Measurements from ENCODE around the gene PTPN1.

The PTPN1 gene

DNA sequence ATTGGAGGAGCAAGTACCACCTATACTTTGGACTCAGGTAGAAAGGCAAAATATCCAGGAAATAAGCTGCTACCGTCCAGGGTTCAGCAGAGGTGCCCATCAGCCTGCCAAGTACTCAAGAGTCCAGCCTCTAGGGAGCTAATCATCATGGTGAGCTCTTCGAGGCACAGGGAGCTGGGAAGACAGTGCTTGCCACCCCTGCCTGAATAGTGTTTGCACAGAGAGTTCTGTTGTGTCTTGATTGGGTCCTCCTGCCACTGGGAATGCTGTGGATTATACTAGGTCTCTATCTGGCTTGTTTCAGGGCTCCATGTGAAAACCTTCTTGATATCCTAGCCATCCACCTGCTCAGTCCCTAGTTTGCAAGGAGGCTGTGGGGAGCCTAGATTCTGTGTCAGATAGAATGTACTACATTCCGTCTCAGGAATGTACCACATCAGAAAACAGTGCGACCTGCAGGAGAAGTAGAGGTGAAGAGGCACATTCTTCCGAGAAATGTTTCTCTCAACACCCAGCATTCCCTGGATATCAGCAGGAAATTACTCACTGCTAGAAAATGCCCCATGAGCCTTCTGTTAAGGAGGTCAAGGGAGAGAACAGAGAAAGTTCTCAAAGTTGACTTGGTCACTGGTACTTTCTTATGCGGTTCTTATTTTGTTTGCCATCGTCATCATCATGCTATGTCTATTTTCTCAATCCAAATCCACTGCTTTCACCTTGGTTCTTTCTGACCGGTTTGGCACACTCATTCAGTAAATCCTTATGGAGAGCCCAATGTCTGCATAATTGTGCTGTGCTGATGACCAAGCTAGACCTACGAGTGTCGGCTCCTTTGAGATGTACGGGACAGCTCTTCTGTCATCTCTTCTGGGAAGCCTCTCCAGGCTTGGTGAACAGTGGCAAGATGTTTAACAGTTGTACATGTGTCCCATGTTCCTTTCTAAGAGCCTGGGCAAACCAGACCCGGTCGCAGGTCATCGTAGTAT is 30.7 kb downstream of the PTPN1 start:
- Histone ChIP-seq H3K9me3 (ENCODE audit: control insufficient read depth in 5 of 5, low read length in 5 of 5) (no peaks in the 10 kb centered on the region), H3K4me3 (ENCODE audit: low read depth in 1 of 5, low read length in 5 of 5) (peak overlapping the region in 2 of 5 donors; percentile 32 to 48), H3K36me3 (ENCODE audit: control insufficient read depth in 5 of 5, insufficient read depth in 5 of 5, low read length in 5 of 5) (peaks cover 0 to 4% (median 0%) of the 10 kb centered on the region in 5 donors), H3K27me3 (ENCODE audit: control insufficient read depth in 5 of 5, insufficient read depth in 4 of 5, low read length in 5 of 5) (no peaks in the 10 kb centered on the region), H3K4me1 (ENCODE audit: control insufficient read depth in 5 of 5, insufficient read depth in 5 of 5, low read length in 5 of 5) (peaks cover 1 to 36% (median 17%) of the 10 kb centered on the region in 5 donors), H3K27ac (ENCODE audit: low read depth, low read length) (peak overlapping the region; percentile 49), H3K9ac (ENCODE audit: low read length in 5 of 5) (peak overlapping the region in 1 of 5 donors; percentile 27)

DNA sequence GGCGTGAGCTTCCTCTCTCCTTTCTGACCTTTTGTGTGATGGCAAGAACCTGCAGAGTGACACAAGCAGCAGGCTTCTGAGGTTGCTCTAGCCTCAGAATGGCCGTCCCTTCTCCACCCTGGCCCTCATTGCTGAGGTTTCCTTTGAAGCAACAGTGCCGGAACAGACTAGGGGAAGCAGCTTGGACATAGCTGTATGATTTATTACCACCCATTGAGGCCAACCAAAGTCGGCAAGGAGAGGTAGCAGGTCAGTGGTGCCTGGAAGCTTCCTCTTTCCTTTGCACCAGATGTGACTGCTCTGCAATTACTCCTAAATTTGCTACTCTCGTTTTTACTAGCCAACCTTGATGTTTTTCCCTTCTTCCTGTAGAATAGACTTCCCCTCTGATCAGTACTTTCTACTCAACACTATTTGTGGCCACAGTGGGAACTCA is 31.4 kb downstream of the PTPN1 start:
- H3K4me1 ChIP-seq (ENCODE audit: control insufficient read depth in 5 of 5, insufficient read depth in 5 of 5, low read length in 5 of 5): peaks cover 1 to 37% (median 24%) of the 10 kb centered on the region in 5 donors
- peaks cover 0 to 4% (median 0%) of the 10 kb centered on the region in 5 donors for H3K36me3 ChIP-seq (ENCODE audit: control insufficient read depth in 5 of 5, insufficient read depth in 5 of 5, low read length in 5 of 5)
- peak overlapping the region in 2 of 5 donors; percentile 32 to 48 for H3K4me3 ChIP-seq (ENCODE audit: low read depth in 1 of 5, low read length in 5 of 5)
- no peaks in the 10 kb centered on the region for H3K9me3 ChIP-seq (ENCODE audit: control insufficient read depth in 5 of 5, low read length in 5 of 5)
- no peaks in the 10 kb centered on the region for H3K27me3 ChIP-seq (ENCODE audit: control insufficient read depth in 5 of 5, insufficient read depth in 4 of 5, low read length in 5 of 5)
- H3K9ac ChIP-seq (ENCODE audit: low read length in 5 of 5): no peak overlapping the region
- H3K27ac ChIP-seq (ENCODE audit: low read depth, low read length): peak overlapping the region; percentile 25

DNA sequence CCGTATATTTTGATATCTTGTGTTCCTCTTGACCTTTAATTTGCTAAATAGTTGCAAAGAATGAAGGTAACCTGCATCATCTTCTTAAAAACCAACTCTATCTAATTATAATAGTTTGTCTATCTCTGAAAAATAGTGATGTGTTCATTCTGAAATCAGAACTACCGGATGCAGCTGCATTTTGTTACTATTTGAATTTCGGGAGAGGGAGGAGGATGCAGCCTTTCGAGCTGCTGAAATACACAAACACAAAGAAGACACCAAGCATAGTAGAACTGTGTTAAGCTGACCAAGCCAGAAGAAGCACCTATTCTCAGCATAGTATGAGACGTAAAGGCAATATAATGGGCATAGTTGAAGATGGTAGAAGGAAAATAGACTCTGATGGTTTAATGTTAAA is 33.1 kb downstream of the PTPN1 start:
- Histone ChIP-seq H3K4me1 (ENCODE audit: control insufficient read depth in 5 of 5, insufficient read depth in 5 of 5, low read length in 5 of 5) (peaks cover 1 to 38% (median 25%) of the 10 kb centered on the region in 5 donors), H3K36me3 (ENCODE audit: control insufficient read depth in 5 of 5, insufficient read depth in 5 of 5, low read length in 5 of 5) (peaks cover 0 to 4% (median under 1%) of the 10 kb centered on the region in 5 donors), H3K27me3 (ENCODE audit: control insufficient read depth in 5 of 5, insufficient read depth in 4 of 5, low read length in 5 of 5) (no peaks in the 10 kb centered on the region), H3K27ac (ENCODE audit: low read depth, low read length) (no peak overlapping the region), H3K9ac (ENCODE audit: low read length in 5 of 5) (no peak overlapping the region), H3K9me3 (ENCODE audit: control insufficient read depth in 5 of 5, low read length in 5 of 5) (no peaks in the 10 kb centered on the region), H3K4me3 (ENCODE audit: low read depth in 1 of 5, low read length in 5 of 5) (no peak overlapping the region)

DNA sequence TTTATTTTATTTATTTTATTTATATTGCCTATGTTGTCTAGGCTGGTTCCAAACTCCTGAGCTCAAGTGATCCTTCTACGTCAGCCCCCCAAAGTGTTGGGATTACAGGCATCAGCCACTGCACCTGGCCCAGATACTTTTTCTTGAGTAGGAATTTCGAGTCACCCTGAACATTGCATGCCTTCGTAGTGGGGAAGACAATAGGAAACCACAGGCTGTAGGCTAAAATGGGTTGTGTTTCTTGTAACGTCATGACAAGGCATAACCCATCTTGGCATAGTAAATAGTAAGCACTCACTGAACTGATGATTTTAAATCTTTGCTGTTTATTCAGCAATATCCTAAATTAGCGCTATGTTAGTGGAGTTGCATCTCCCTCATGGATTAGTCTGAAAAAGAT is 34.9 kb downstream of the PTPN1 start:
- Histone ChIP-seq H3K36me3 (ENCODE audit: control insufficient read depth in 5 of 5, insufficient read depth in 5 of 5, low read length in 5 of 5) (peaks cover 4 to 6% (median 6%) of the 10 kb centered on the region in 5 donors), H3K27ac (ENCODE audit: low read depth, low read length) (no peak overlapping the region), H3K27me3 (ENCODE audit: control insufficient read depth in 5 of 5, insufficient read depth in 4 of 5, low read length in 5 of 5) (no peaks in the 10 kb centered on the region), H3K4me1 (ENCODE audit: control insufficient read depth in 5 of 5, insufficient read depth in 5 of 5, low read length in 5 of 5) (peaks cover 1 to 40% (median 25%) of the 10 kb centered on the region in 5 donors), H3K4me3 (ENCODE audit: low read depth in 1 of 5, low read length in 5 of 5) (no peak overlapping the region), H3K9ac (ENCODE audit: low read length in 5 of 5) (no peak overlapping the region), H3K9me3 (ENCODE audit: control insufficient read depth in 5 of 5, low read length in 5 of 5) (no peaks in the 10 kb centered on the region)

DNA sequence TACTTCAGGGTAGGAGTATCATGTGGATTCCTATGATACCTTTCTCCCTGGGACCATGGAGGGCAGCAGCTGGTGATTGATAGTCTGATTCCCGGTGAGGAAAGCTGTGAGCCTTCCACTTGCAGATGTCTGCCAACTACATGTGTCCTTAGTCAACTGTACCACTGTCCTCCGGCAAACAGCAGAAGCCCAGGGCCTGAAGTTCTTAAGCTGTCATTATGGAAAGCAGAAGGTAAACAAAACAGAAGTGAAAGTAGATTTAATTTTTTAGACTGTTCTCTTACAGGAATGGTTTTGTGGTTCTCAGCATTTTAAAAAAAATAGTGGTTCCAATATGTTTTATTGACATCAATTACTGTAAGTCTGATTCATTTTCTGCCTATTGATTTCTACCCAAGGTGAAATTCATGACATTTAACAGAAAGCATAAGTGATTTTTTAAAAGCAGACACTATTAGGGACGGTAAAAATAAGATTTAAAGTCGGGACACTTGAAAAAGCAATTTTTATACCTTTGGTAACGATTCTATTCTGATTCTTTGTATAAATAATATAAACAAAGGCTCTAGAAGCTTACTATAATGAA is 36.6 kb downstream of the PTPN1 start:
- no peak overlapping the region for H3K27ac ChIP-seq (ENCODE audit: low read depth, low read length)
- H3K4me3 ChIP-seq (ENCODE audit: low read depth in 1 of 5, low read length in 5 of 5): no peak overlapping the region
- H3K9me3 ChIP-seq (ENCODE audit: control insufficient read depth in 5 of 5, low read length in 5 of 5): no peaks in the 10 kb centered on the region
- peaks cover 0 to 24% (median 10%) of the 10 kb centered on the region in 5 donors for H3K4me1 ChIP-seq (ENCODE audit: control insufficient read depth in 5 of 5, insufficient read depth in 5 of 5, low read length in 5 of 5)
- no peaks in the 10 kb centered on the region for H3K27me3 ChIP-seq (ENCODE audit: control insufficient read depth in 5 of 5, insufficient read depth in 4 of 5, low read length in 5 of 5)
- H3K36me3 ChIP-seq (ENCODE audit: control insufficient read depth in 5 of 5, insufficient read depth in 5 of 5, low read length in 5 of 5): peaks cover 4 to 6% (median 6%) of the 10 kb centered on the region in 5 donors
- peak overlapping the region in 1 of 5 donors; percentile 0 for H3K9ac ChIP-seq (ENCODE audit: low read length in 5 of 5)

DNA sequence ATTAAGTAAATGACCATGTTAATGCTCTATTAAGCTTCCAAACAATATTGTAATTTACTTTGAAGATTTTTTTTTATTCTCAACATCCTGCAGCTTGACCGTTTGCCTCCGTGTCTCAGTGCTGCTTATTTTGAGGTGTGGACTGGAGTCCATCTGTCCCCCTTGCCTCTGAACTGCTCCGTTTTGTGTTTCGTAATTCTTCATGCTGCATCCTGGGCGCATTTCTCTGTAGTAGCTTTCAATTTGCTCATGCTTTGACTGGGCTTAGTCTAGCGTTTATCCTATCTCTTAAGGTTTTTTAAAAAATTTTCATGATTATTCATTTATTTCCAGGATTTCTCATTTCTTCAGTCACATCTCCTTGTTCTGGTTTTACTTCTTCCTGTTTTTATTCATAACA is 37.8 kb downstream of the PTPN1 start:
- Histone ChIP-seq H3K27ac (ENCODE audit: low read depth, low read length) (no peak overlapping the region), H3K27me3 (ENCODE audit: control insufficient read depth in 5 of 5, insufficient read depth in 4 of 5, low read length in 5 of 5) (no peaks in the 10 kb centered on the region), H3K4me1 (ENCODE audit: control insufficient read depth in 5 of 5, insufficient read depth in 5 of 5, low read length in 5 of 5) (peaks cover 0 to 20% (median 8%) of the 10 kb centered on the region in 5 donors), H3K9me3 (ENCODE audit: control insufficient read depth in 5 of 5, low read length in 5 of 5) (no peaks in the 10 kb centered on the region), H3K9ac (ENCODE audit: low read length in 5 of 5) (no peak overlapping the region), H3K4me3 (ENCODE audit: low read depth in 1 of 5, low read length in 5 of 5) (no peak overlapping the region), H3K36me3 (ENCODE audit: control insufficient read depth in 5 of 5, insufficient read depth in 5 of 5, low read length in 5 of 5) (peaks cover 4 to 6% (median 6%) of the 10 kb centered on the region in 5 donors)

DNA sequence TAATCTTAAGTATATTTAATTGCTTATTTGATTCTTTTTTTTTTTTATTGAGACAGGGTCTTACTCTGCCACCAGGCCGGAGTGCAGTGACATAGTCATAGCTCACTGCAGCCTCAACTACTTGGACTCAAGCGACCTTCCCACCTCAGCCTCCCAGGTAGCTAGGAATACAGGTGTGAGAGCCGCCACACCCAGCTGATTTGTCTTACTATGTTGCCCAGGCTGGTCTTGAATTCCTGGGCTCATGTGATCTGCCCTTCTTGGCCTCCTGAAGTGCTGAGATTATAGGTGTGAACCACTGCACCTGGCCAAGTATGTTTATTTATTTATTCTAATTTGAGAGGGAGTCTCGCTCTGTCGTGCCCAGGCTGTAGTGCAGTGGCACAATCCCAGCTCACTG is 38.2 kb downstream of the PTPN1 start:
- Histone ChIP-seq H3K9ac (ENCODE audit: low read length in 5 of 5) (no peak overlapping the region), H3K27ac (ENCODE audit: low read depth, low read length) (no peak overlapping the region), H3K9me3 (ENCODE audit: control insufficient read depth in 5 of 5, low read length in 5 of 5) (no peaks in the 10 kb centered on the region), H3K36me3 (ENCODE audit: control insufficient read depth in 5 of 5, insufficient read depth in 5 of 5, low read length in 5 of 5) (peaks cover 4 to 6% (median 6%) of the 10 kb centered on the region in 5 donors), H3K27me3 (ENCODE audit: control insufficient read depth in 5 of 5, insufficient read depth in 4 of 5, low read length in 5 of 5) (no peaks in the 10 kb centered on the region), H3K4me3 (ENCODE audit: low read depth in 1 of 5, low read length in 5 of 5) (no peak overlapping the region), H3K4me1 (ENCODE audit: control insufficient read depth in 5 of 5, insufficient read depth in 5 of 5, low read length in 5 of 5) (peaks cover 0 to 19% (median 6%) of the 10 kb centered on the region in 5 donors)

DNA sequence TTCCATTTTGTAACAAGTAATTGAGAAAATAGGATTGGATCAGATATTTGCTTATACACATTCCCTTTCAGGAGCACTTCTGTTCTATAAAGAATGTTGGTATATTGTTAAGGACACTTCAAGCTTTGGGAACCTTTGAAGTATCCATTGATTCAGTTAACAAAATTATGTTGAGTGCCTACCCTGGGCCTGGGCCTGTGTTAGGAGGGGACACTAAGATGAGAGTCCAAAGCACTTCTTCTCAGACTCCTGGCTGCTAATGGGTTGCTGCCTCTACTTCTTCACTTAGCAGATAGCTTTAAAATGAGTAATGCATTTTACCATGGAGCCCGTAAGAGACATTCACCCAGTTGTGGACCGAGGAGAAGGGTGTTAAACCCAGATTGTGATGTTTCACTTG is 40.3 kb downstream of the PTPN1 start:
- Histone ChIP-seq H3K4me1 (ENCODE audit: control insufficient read depth in 5 of 5, insufficient read depth in 5 of 5, low read length in 5 of 5) (peaks cover 0 to 17% (median 4%) of the 10 kb centered on the region in 5 donors), H3K9me3 (ENCODE audit: control insufficient read depth in 5 of 5, low read length in 5 of 5) (no peaks in the 10 kb centered on the region), H3K27ac (ENCODE audit: low read depth, low read length) (no peak overlapping the region), H3K4me3 (ENCODE audit: low read depth in 1 of 5, low read length in 5 of 5) (no peak overlapping the region), H3K27me3 (ENCODE audit: control insufficient read depth in 5 of 5, insufficient read depth in 4 of 5, low read length in 5 of 5) (no peaks in the 10 kb centered on the region), H3K36me3 (ENCODE audit: control insufficient read depth in 5 of 5, insufficient read depth in 5 of 5, low read length in 5 of 5) (peaks cover 0 to 6% (median 6%) of the 10 kb centered on the region in 5 donors), H3K9ac (ENCODE audit: low read length in 5 of 5) (no peak overlapping the region)

DNA sequence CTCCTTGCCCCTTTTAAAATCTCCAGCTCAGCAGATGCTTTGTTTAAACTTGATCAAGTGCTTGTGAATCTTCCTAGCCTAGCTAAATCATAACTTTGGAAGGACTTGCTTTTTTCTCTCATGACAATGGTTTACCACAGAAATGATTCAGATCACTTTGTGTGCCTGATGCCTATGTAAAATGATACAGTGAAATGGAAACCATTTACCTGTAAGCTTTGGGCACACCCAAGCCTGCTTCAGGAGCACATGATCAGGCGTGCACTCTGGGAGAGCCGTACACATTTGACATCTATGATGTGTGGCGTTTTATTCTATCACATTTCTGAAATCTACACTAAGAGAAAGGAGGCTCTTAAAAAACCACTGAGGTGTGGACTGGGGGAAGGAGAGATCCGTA is 41.1 kb downstream of the PTPN1 start:
- Histone ChIP-seq H3K27ac (ENCODE audit: low read depth, low read length) (no peak overlapping the region), H3K27me3 (ENCODE audit: control insufficient read depth in 5 of 5, insufficient read depth in 4 of 5, low read length in 5 of 5) (no peaks in the 10 kb centered on the region), H3K4me1 (ENCODE audit: control insufficient read depth in 5 of 5, insufficient read depth in 5 of 5, low read length in 5 of 5) (peaks cover 0 to 10% (median 4%) of the 10 kb centered on the region in 5 donors), H3K9ac (ENCODE audit: low read length in 5 of 5) (peak overlapping the region in 1 of 5 donors; percentile 33), H3K36me3 (ENCODE audit: control insufficient read depth in 5 of 5, insufficient read depth in 5 of 5, low read length in 5 of 5) (peaks cover 0 to 6% (median 6%) of the 10 kb centered on the region in 5 donors), H3K9me3 (ENCODE audit: control insufficient read depth in 5 of 5, low read length in 5 of 5) (no peaks in the 10 kb centered on the region), H3K4me3 (ENCODE audit: low read depth in 1 of 5, low read length in 5 of 5) (no peak overlapping the region)

DNA sequence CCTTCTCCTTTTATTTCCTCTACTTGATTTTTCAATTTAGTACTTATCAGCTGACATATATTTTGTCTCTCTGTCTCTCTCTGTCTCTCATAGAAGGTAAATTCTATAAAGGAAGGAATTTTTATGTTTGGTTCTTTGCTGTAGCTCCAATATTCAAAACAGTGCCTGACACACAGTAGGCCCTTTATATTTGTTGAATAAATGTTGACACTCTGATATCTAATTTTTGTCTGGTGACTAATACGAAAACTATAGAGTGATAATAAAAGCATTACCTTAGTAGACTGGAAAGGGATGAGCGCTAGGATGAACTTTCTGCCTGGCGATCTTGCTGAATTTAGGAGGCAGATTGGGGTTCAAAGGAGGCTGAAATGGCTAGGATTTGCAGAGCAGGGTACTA is 42.8 kb downstream of the PTPN1 start:
- Histone ChIP-seq H3K4me3 (ENCODE audit: low read depth in 1 of 5, low read length in 5 of 5) (no peak overlapping the region), H3K36me3 (ENCODE audit: control insufficient read depth in 5 of 5, insufficient read depth in 5 of 5, low read length in 5 of 5) (peaks cover 0 to 6% (median 6%) of the 10 kb centered on the region in 5 donors), H3K9ac (ENCODE audit: low read length in 5 of 5) (no peak overlapping the region), H3K9me3 (ENCODE audit: control insufficient read depth in 5 of 5, low read length in 5 of 5) (no peaks in the 10 kb centered on the region), H3K27me3 (ENCODE audit: control insufficient read depth in 5 of 5, insufficient read depth in 4 of 5, low read length in 5 of 5) (no peaks in the 10 kb centered on the region), H3K4me1 (ENCODE audit: control insufficient read depth in 5 of 5, insufficient read depth in 5 of 5, low read length in 5 of 5) (peaks cover 0 to 3% (median 0%) of the 10 kb centered on the region in 5 donors), H3K27ac (ENCODE audit: low read depth, low read length) (no peak overlapping the region)
